GM21717 (cell line): Measurements from ENCODE around the gene TMEM44.

ENCODE experiments used
- ATAC-seq: cut with Tn5 transposase; IDR thresholded peaks from one replicate; pipeline ENCODE4 v1.9.1; 2021; ENCODE audit warnings: mild to moderate bottlenecking, moderate library complexity; ENCODE audit not compliant: unreplicated experiment

TMEM44 gene

GRCh38 chr3:194584320-194584776 is 48.9 kb downstream of the TMEM44 start:
- peak; percentile 2 for ATAC-seq

- ATAC-seq = no peak
These were observed 50.9 kb downstream of the TMEM44 start for GRCh38 chr3:194582196-194582905.

GRCh38 chr3:194579091-194579606 is 54.1 kb downstream of the TMEM44 start:
- no peak for ATAC-seq

GRCh38 chr3:194577986-194578905 is 55.0 kb downstream of the TMEM44 start:
- no peak for ATAC-seq

- no peak for ATAC-seq
These were observed 57.6 kb downstream of the TMEM44 start for GRCh38 chr3:194575484-194576210.

GRCh38 chr3:194574639-194575483 is 58.4 kb downstream of the TMEM44 start:
- no peak for ATAC-seq

- ATAC-seq = peak; percentile 87
These were observed 59.4 kb downstream of the TMEM44 start for GRCh38 chr3:194573680-194574437.

GRCh38 chr3:194572944-194573491 is 60.2 kb downstream of the TMEM44 start:
- ATAC-seq = no peak

GRCh38 chr3:194572143-194572789 is 61.0 kb downstream of the TMEM44 start:
- ATAC-seq = no peak

- ATAC-seq = no peak
These were observed 61.6 kb downstream of the TMEM44 start for GRCh38 chr3:194571491-194572142.

GRCh38 chr3:194570898-194571297 is 62.3 kb downstream of the TMEM44 start:
- ATAC-seq = no peak

GRCh38 chr3:194570235-194570634 is 63.0 kb downstream of the TMEM44 start:
- no peak for ATAC-seq

- no peak for ATAC-seq
These were observed 64.0 kb downstream of the TMEM44 start for GRCh38 chr3:194569252-194569651.

- ATAC-seq = no peak
These were observed 67.5 kb downstream of the TMEM44 start for GRCh38 chr3:194565597-194566190.

- no peak for ATAC-seq
These were observed 70.2 kb downstream of the TMEM44 start for GRCh38 chr3:194562986-194563385.

- ATAC-seq = no peak
These were observed 71.8 kb downstream of the TMEM44 start for GRCh38 chr3:194561306-194561974.

GRCh38 chr3:194560047-194560446 is 73.2 kb downstream of the TMEM44 start:
- no peak for ATAC-seq
